Fibroblast of skin of back (primary cell): ENCODE data around the gene PLOD2.
"Not testable (repeated sequence)": the region's sequence is repeated elsewhere in the genome, so short reads cannot be mapped to it uniquely, and the experiment has no call there.

ENCODE experiments used
- DNase-seq: peaks from one replicate; pipeline ENCODE4 v3.0.0-alpha.2; 2013

PLOD2 gene

GRCh38 chr3:146136647-146137046, 24.3 kb downstream of the PLOD2 start:
- DNase-seq, result no peak

GRCh38 chr3:146134348-146135117, 26.5 kb downstream of the PLOD2 start:
- DNase-seq, result no peak

GRCh38 chr3:146133441-146133840, 27.5 kb downstream of the PLOD2 start:
- peak; percentile 48 for DNase-seq

- peak; percentile 97 for DNase-seq
Measured at GRCh38 chr3:146131616-146132410, 29.2 kb downstream of the PLOD2 start.

GRCh38 chr3:146130881-146131371, 30.1 kb downstream of the PLOD2 start:
- DNase-seq, result peak; percentile 64

GRCh38 chr3:146129750-146130149, 31.2 kb downstream of the PLOD2 start:
- DNase-seq, result no peak

- no peak for DNase-seq
Measured at GRCh38 chr3:146128939-146129338, 32.0 kb downstream of the PLOD2 start.

- DNase-seq, result no peak
Measured at GRCh38 chr3:146128179-146128578, 32.8 kb downstream of the PLOD2 start.

GRCh38 chr3:146125951-146126350, 35.0 kb downstream of the PLOD2 start:
- DNase-seq, result peak; percentile 92

GRCh38 chr3:146124126-146124801, 36.7 kb downstream of the PLOD2 start:
- peak; percentile 55 for DNase-seq

GRCh38 chr3:146117406-146118285, 43.3 kb downstream of the PLOD2 start:
- DNase-seq, result peak; percentile 90

- DNase-seq, result no peak
Measured at GRCh38 chr3:146115619-146116018, 45.4 kb downstream of the PLOD2 start.

- not testable (repeated sequence) for DNase-seq
Measured at GRCh38 chr3:146113804-146114203, 47.2 kb downstream of the PLOD2 start.

GRCh38 chr3:146111337-146111736, 49.6 kb downstream of the PLOD2 start:
- no peak for DNase-seq

GRCh38 chr3:146110161-146110560, 50.8 kb downstream of the PLOD2 start:
- no peak for DNase-seq

GRCh38 chr3:146106986-146107385, 54.0 kb downstream of the PLOD2 start:
- no peak for DNase-seq

- no peak for DNase-seq
Measured at GRCh38 chr3:146104068-146104467, 56.9 kb downstream of the PLOD2 start.

GRCh38 chr3:146102885-146103284, 58.1 kb downstream of the PLOD2 start:
- DNase-seq, result no peak

- DNase-seq, result no peak
Measured at GRCh38 chr3:146101538-146101937, 59.4 kb downstream of the PLOD2 start.

GRCh38 chr3:146100825-146101444, 60.0 kb downstream of the PLOD2 start:
- DNase-seq, result no peak

- DNase-seq, result no peak
Measured at GRCh38 chr3:146100180-146100579, 60.8 kb downstream of the PLOD2 start.

GRCh38 chr3:146099316-146099715, 61.7 kb downstream of the PLOD2 start:
- DNase-seq, result no peak
